Endothelial cell of umbilical vein (primary cell): ENCODE measurements around the gene DUSP22. TPM values are rescaled to one million over a fixed set of nuclear protein-coding genes. Genes with fewer than 3 reads are reported as not detected.

ENCODE experiments used
- BruUV-seq: library from RNA; stranded (reverse); fragments of 400-500 nt; replicated peaks from 2 replicates; lab custom pipeline; 2021; lab: Mats Ljungman, UMichigan
- CTCF ChIA-PET: fragments of 300-600, 350-600 bp; sonication (Branson Sonifier 250); formaldehyde crosslinking; loops from one replicate; lab custom pipeline; 2021; ENCODE audit warnings: antibody characterized with exemption, inconsistent platforms; lab: Charles Lee
- POLR2A ChIA-PET: fragments of 300-600, 350-600 bp; sonication (Branson Sonifier 250); formaldehyde crosslinking; loops from one replicate; lab custom pipeline; 2021; ENCODE audit warnings: antibody characterized with exemption, inconsistent platforms; lab: Charles Lee
- DNase-seq: peaks from one replicate; pipeline ENCODE4 v3.0.0-alpha.2; 2011; ENCODE audit warnings: low read depth, low spot score
- FAIRE-seq: peaks from 2 replicates; lab custom pipeline; 2011; peaks lifted over from hg19 to GRCh38; lab: Jason Lieb, UNC
- H2AFZ ChIP-seq: 2 replicates; pipeline ENCODE4 v1.6.0; 2012; ENCODE audit warnings: low read depth, low read length, control low read depth, inconsistent platforms
- H3K27ac ChIP-seq: 2 replicates; pipeline ENCODE4 v1.5.1; 2011; ENCODE audit warnings: low read depth, mild to moderate bottlenecking, control low read depth, low read length, moderate library complexity; ENCODE audit not compliant: insufficient read depth
- H3K27me3 ChIP-seq, 2 experiments: 2 replicates each; pipeline versions ENCODE4 v1.6.0 to v1.6.1; 2011; ENCODE audit warnings: low read length in 2 of 2, mixed read lengths in 1 of 2; ENCODE audit not compliant: control insufficient read depth in 2 of 2, insufficient read depth in 2 of 2
- H3K36me3 ChIP-seq, 2 experiments: 2 replicates in 1 of 2; 3 replicates in 1 of 2; pipeline ENCODE4 v1.5.1; 2011; ENCODE audit warnings: low read length in 2 of 2, mild to moderate bottlenecking in 1 of 2, moderate library complexity in 1 of 2; ENCODE audit not compliant: control insufficient read depth in 2 of 2, insufficient read depth in 2 of 2; ENCODE audit errors: extremely low read depth in 1 of 2
- H3K4me1 ChIP-seq: 3 replicates; pipeline ENCODE4 v1.5.1; 2011; ENCODE audit warnings: mild to moderate bottlenecking, low read length; ENCODE audit not compliant: control insufficient read depth, insufficient read depth; ENCODE audit errors: extremely low read depth
- H3K4me2 ChIP-seq: 2 replicates; pipeline ENCODE4 v1.6.1; 2011; ENCODE audit warnings: low read length, control low read depth, mixed read lengths; ENCODE audit not compliant: insufficient read depth
- H3K4me3 ChIP-seq, 3 experiments: fragments of 200-600 bp in 1 of 3; sonication (generic), shearing (Covaris generic) in 1 of 3; replicated peaks in 1 of 3; 2 replicates each; pipeline ENCODE4 v1.5.1; 2011 to 2016; ENCODE audit warnings: control low read depth in 3 of 3, low read length in 3 of 3, mild to moderate bottlenecking in 2 of 3, inconsistent platforms in 1 of 3, low read depth in 1 of 3, moderate library complexity in 1 of 3; ENCODE audit not compliant: insufficient read depth in 1 of 3
- H3K79me2 ChIP-seq: 2 replicates; pipeline ENCODE4 v1.6.0; 2012; ENCODE audit warnings: low read length, inconsistent platforms; ENCODE audit not compliant: control insufficient read depth, insufficient read depth
- H3K9ac ChIP-seq: replicated peaks from 2 replicates; pipeline ENCODE3; 2011; ENCODE audit warnings: low read length, control low read depth; ENCODE audit not compliant: insufficient read depth; ENCODE audit errors: extremely low read depth
- H3K9me1 ChIP-seq: replicated peaks from 3 replicates; pipeline ENCODE4 v1.6.0; 2011; ENCODE audit warnings: mild to moderate bottlenecking, low read length; ENCODE audit not compliant: control insufficient read depth, insufficient read depth; ENCODE audit errors: extremely low read depth
- H3K9me3 ChIP-seq: replicated peaks from 2 replicates; pipeline ENCODE4 v1.5.1; 2012; ENCODE audit warnings: low read length, inconsistent platforms; ENCODE audit not compliant: control insufficient read depth, insufficient read depth
- H4K20me1 ChIP-seq: replicated peaks from 2 replicates; pipeline ENCODE3; 2011; ENCODE audit warnings: mild to moderate bottlenecking, low read length; ENCODE audit not compliant: control insufficient read depth, insufficient read depth; ENCODE audit errors: extremely low read depth
- EZH2 ChIP-seq: IDR thresholded peaks from 2 replicates; pipeline ENCODE4 v1.6.1; 2012; ENCODE audit warnings: borderline replicate concordance, low read depth, mild to moderate bottlenecking, moderate library complexity, low read length, inconsistent platforms; ENCODE audit not compliant: severe bottlenecking
- FOS ChIP-seq: IDR thresholded peaks from 2 replicates; pipeline ENCODE4 v1.6.1; 2011; ENCODE audit warnings: mild to moderate bottlenecking, low read length, moderate library complexity, borderline replicate concordance; ENCODE audit not compliant: insufficient read depth
- GATA2 ChIP-seq: IDR thresholded peaks from 2 replicates; pipeline ENCODE4 v1.7.0; 2011; ENCODE audit warnings: low read depth, mild to moderate bottlenecking, moderate library complexity, mixed read lengths, low read length; ENCODE audit not compliant: insufficient read length, insufficient read depth
- JUN ChIP-seq: IDR thresholded peaks from 2 replicates; pipeline ENCODE4 v1.6.1; 2011; ENCODE audit warnings: borderline replicate concordance, low read depth; ENCODE audit not compliant: insufficient read length, insufficient read depth
- MYC ChIP-seq: IDR thresholded peaks from one replicate; pipeline ENCODE4 v1.6.1; 2011; ENCODE audit warnings: mild to moderate bottlenecking, low read depth, low read length
- POLR2A ChIP-seq: IDR thresholded peaks from 2 replicates; pipeline ENCODE4 v1.6.1; 2012; ENCODE audit warnings: low read depth, mild to moderate bottlenecking, control low read depth, low read length
- POLR2AphosphoS5 ChIP-seq: IDR thresholded peaks from 2 replicates; pipeline ENCODE4 v1.6.1; 2012; ENCODE audit warnings: low read depth, mild to moderate bottlenecking, control low read depth, low read length, moderate library complexity; ENCODE audit not compliant: insufficient read depth
- dilution Hi-C: fragments of 300-500 bp; cut with MboI; formaldehyde crosslinking; loops from one replicate; pipeline ENCODE4 v1.15.0; 2019; ENCODE audit warnings: low sequenced_read_pairs; ENCODE audit not compliant: extremely low pct_ligation_motif_present
- intact Hi-C: fragments of 100-400 bp; cut with micrococcal nuclease; formaldehyde crosslinking; loops from one replicate; pipeline ENCODE4 v1.10.0; 2022
- polyA plus RNA-seq, 4 experiments: library from polyadenylated mRNA; depleted of rRNA in 3 of 4; stranded (reverse) in 3 of 4; unstranded in 1 of 4; fragments of >200 nt; gene quantifications; 2 replicates each; pipeline versions ENCODE4 v1.2.1 to v1.2.3, GENCODE V29; 2011 to 2012; ENCODE audit warnings: missing spikeins in 1 of 4
- total RNA-seq: library from RNA; stranded (reverse); gene quantifications from 2 replicates; pipeline ENCODE4 v1.2.3, GENCODE V29; 2021
- TF ChIP-seq, protein P1 (sequence below): IDR thresholded peaks from 2 replicates; pipeline ENCODE4 v1.6.1; 2011; ENCODE audit not compliant: insufficient read depth, insufficient read length
- TF ChIP-seq, protein P2 (sequence below), 2 donors: IDR thresholded peaks; 1 replicate in 1 of 2; 2 replicates in 1 of 2; pipeline ENCODE4 v1.5.1; 2011; ENCODE audit warnings: low read length in 2 of 2, mild to moderate bottlenecking in 2 of 2, moderate library complexity in 2 of 2, control low read depth in 1 of 2, inconsistent platforms in 1 of 2, low read depth in 1 of 2; ENCODE audit not compliant: insufficient read depth in 1 of 2; ENCODE audit errors: extremely low read depth in 1 of 2

Gene DUSP22
- total and polyA plus RNA-seq, 2 donors (not counting 3 experiments of a cell fraction or from before 2014, with no cell fraction given) = 23.2 to 33.9 TPM

- no peak for FAIRE-seq
- POLR2A ChIA-PET = no interaction called here
Observed at GRCh38 chr6:322259-322930, 30.1 kb downstream of the DUSP22 start.

More at GRCh38 chr6:322259-322930, 30.1 kb downstream of the DUSP22 start:
- no peaks in the 10 kb centered on the region for H3K9me1 ChIP-seq
- H3K9ac ChIP-seq = no peak overlapping the region
- TF ChIP-seq POLR2AphosphoS5 = no peak
- TF ChIP-seq JUN = no peak
- no peak for TF ChIP-seq POLR2A
- no peak for TF ChIP-seq GATA2
- TF ChIP-seq, protein P1, sequence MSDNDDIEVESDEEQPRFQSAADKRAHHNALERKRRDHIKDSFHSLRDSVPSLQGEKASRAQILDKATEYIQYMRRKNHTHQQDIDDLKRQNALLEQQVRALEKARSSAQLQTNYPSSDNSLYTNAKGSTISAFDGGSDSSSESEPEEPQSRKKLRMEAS = no peak
- no peak for TF ChIP-seq EZH2
- no peak for TF ChIP-seq MYC
- no peak for TF ChIP-seq FOS
- TF ChIP-seq, protein P2, sequence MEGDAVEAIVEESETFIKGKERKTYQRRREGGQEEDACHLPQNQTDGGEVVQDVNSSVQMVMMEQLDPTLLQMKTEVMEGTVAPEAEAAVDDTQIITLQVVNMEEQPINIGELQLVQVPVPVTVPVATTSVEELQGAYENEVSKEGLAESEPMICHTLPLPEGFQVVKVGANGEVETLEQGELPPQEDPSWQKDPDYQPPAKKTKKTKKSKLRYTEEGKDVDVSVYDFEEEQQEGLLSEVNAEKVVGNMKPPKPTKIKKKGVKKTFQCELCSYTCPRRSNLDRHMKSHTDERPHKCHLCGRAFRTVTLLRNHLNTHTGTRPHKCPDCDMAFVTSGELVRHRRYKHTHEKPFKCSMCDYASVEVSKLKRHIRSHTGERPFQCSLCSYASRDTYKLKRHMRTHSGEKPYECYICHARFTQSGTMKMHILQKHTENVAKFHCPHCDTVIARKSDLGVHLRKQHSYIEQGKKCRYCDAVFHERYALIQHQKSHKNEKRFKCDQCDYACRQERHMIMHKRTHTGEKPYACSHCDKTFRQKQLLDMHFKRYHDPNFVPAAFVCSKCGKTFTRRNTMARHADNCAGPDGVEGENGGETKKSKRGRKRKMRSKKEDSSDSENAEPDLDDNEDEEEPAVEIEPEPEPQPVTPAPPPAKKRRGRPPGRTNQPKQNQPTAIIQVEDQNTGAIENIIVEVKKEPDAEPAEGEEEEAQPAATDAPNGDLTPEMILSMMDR (IDR thresholded peaks at IDR 0.05; ENCODE audit: extremely low read depth in 1 of 2, insufficient read depth in 1 of 2, low read depth in 1 of 2, low read length in 2 of 2) = no peak
- no peak overlapping the region for H3K4me3 ChIP-seq
- H4K20me1 ChIP-seq = no peaks in the 10 kb centered on the region
- no TSS peak for BruUV-seq
- no peaks in the 10 kb centered on the region for H3K27me3 ChIP-seq
- H2AFZ ChIP-seq = no peak overlapping the region
- CTCF ChIA-PET = interaction anchor here (2.3 kb wide), 1 partner anchor 9 kb away, joined by 7 read pairs; no protein-coding TSS in a partner anchor
- intact Hi-C loops = no loop called here
- H3K79me2 ChIP-seq = no peaks in the 10 kb centered on the region
- H3K4me1 ChIP-seq = no peaks in the 10 kb centered on the region
- no peaks in the 10 kb centered on the region for H3K36me3 ChIP-seq
- no peak overlapping the region for H3K4me2 ChIP-seq
- no peaks in the 10 kb centered on the region for H3K9me3 ChIP-seq
- no peak overlapping the region for H3K27ac ChIP-seq
- DNase-seq = no peak
- dilution Hi-C loops = no loop called here
